ENCODE data around the gene ALDH2.

GRCh38 chr12:111753144-111753881, 13.4 kb upstream of the ALDH2 start:
- TF ChIP-seq DPF2 (IDR thresholded peaks at IDR 0.05) (no peak), EP300 (IDR thresholded peaks at IDR 0.05; ENCODE audit: borderline replicate concordance in 1 of 2, control insufficient read depth in 1 of 2, low read depth in 2 of 2, low read length in 2 of 2) (no peak), CHD4 (IDR thresholded peaks at IDR 0.05) (no peak), TCF7 (IDR thresholded peaks at IDR 0.05; ENCODE audit: borderline replicate concordance) (no peak), NFYB (IDR thresholded peaks at IDR 0.05; ENCODE audit: insufficient read depth, low read depth, low read length) (no peak), RAD21 (IDR thresholded peaks at IDR 0.05; ENCODE audit: insufficient read depth, low read depth, low read length) (peak; percentile 76), HCFC1 (IDR thresholded peaks at IDR 0.05; ENCODE audit: low read length) (no peak), CTCF (IDR thresholded peaks at IDR 0.05 in 2 of 3, conservative IDR thresholded peaks at IDR 0.05 in 1 of 3; ENCODE audit: control insufficient read depth in 2 of 3, extremely low read depth in 1 of 3, insufficient read depth in 1 of 3, low read depth in 3 of 3, low read length in 3 of 3) (peak; percentile 77 to 92 (median 81)), POLR2A (IDR thresholded peaks at IDR 0.05; ENCODE audit: low read depth, low read length) (0 out of 2 replicates have a peak, but pooled peaks have one; percentile 16), SMAD1 (IDR thresholded peaks at IDR 0.05; ENCODE audit: low read depth, partially characterized antibody) (no peak), SMC3 (IDR thresholded peaks at IDR 0.05; ENCODE audit: borderline replicate concordance, low read length) (peak; percentile 96), ATF7 (IDR thresholded peaks at IDR 0.05; ENCODE audit: low read depth) (no peak), ATF2 (IDR thresholded peaks at IDR 0.05; ENCODE audit: low read length) (no peak), CEBPB (IDR thresholded peaks at IDR 0.05; ENCODE audit: borderline replicate concordance in 1 of 2, low read depth in 2 of 2, low read length in 2 of 2) (no peak)

Measured in GM12878 (cell line).